EH (cell line): ENCODE results near the gene DUSP19.

Experiments
- DNase-seq: peaks from one replicate; pipeline ENCODE4 v3.0.0-alpha.2; 2015; ENCODE audit warnings: low read depth

The DUSP19 gene

DNA sequence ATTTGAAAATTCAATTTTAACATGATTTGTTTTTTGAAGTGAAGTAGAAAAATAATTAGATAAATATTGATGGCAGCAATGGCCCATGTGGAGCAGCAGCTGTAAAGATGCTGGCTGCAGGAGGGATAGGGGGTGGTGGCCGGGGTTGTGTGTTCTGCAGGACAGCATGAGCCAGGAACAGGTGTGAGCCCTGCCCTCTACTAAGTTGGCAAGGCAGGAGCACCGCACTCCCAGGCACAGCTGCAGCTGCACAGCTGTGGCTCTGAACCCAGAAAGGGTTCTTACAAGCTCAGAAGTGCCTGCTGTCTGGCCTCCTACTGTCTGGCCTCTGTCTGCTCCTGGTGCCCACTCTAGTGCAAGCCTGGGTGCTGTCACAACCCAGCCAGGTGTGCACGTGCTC is 10.0 kb upstream of the DUSP19 start:
- DNase-seq, result no peak

DNA sequence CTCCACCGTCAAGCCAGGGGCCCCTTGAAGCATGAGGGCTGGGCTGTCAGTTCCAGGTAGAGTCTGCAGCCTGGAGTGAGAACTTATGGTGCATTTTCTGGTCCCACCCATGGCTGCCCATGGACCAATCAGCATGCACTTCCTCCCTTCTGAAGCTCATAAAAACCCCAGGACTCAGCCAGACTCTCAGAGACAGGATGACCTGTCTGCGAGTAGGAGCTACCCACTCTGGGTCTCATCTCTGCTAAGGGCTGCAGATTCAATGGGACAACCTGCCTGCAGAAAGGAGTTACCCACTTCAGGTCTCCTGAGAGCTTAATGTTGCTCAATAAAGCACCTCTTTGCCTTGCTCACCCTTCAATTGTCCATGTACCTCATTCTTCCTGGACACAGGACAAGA is 9.4 kb upstream of the DUSP19 start:
- no peak for DNase-seq

DNA sequence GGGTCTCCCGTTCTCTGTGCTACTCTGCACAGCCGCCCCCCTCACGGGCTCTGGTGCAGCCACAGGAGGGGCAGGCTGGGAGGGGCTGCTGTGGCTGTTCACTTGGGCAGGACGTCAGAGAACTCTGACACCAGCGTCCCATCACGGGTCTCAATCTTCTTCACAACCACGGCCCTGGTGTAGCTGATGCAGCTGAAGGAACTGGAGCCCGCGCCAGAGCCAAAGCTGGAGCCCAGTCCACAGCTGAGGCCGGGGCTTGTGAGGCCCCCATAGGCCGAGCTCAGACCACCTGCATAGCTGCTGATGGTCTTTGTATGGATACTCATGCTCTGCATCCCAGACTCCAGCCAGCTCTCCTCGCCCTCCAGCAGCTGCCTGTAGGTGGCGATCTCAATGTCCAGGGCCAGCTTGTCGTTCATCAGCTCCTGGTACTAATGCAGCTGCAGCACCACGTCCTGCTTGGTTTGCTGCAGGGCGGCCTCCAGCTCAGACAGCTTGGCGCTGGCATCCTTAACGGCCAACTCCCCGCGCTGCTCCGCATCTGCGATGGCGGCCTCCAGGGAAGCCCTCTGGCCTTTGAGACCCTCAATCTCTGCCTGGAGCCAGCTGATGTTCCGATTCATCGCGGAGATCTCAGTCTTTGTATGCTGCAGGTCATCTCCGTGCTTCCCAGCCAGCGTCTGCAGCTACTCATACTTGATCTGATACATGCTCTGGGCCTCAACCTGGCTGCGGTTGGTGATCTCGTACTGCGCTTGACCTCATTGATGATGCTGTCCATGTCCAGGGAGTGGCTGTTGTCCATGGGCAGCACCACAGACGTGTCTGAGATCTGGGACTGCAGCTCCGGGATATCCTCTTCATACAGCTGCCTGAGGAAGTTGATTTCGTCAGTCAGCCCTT is 7.4 kb upstream of the DUSP19 start:
- DNase-seq, result peak; percentile 70

DNA sequence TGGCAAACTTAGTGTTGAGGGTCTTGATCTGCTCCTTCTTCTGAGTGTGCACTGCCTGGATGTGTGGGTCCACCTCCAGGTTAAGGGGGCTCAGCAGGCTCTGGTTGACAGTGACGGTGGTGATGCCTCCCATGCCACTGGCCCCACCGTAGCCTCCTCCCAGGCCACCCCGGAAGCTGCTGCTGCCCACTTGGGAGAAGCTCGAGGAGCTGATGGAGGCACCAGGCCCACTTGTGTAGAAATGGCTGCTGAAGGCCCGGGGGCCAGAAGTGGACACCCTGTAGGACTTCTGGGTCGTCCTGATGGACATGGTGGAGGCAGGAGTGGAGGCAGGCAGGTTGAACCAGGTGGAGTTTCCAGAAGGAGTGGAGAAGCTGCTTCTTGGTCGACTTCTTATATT is 6.4 kb upstream of the DUSP19 start:
- DNase-seq, result no peak

DNA sequence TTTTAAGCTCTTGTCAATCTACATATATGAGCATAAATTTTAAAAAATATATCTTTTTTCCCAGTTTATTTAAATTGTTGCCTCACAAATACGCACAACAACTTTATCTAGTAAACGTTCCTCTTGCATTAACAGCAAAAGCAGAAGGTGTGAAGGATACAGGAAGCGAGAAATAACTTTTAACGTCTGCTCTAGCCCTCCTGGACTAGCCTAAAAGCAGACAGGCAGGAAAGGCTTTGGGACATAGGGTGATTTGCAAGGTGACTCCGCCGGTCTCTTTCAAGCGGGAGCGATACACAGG is 434 bp upstream of the DUSP19 start:
- DNase-seq, result no peak

DNA sequence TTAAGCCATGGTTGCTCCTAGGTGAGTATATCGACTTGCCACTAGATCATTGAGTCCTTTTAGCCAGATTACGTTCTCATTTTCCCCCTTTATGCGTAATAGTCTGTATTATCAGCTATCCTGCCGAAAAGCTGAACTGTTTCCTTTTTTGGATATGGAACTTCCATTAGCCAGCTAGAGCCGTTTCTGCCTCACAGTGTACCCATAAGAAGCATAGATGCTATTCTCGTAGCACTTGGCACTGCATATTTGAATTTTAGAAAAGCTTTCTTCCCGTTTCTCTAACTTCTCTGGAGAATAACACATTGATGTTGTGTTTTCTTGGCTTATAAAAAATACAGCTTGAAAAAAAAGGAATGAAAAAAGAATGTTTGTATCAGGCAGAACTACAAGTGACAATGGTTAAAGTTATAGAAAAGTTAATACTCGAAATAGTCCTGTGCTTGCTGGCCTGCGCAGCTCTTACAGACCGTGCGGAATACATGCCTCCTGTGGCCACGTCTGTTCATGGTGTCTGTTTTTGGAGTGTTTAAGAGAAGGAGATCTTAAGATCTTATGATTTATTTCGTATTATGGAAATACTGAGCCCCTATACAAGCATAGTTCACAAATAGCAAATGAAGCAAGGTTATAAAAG is 710 bp downstream of the DUSP19 start:
- peak; percentile 51 for DNase-seq

DNA sequence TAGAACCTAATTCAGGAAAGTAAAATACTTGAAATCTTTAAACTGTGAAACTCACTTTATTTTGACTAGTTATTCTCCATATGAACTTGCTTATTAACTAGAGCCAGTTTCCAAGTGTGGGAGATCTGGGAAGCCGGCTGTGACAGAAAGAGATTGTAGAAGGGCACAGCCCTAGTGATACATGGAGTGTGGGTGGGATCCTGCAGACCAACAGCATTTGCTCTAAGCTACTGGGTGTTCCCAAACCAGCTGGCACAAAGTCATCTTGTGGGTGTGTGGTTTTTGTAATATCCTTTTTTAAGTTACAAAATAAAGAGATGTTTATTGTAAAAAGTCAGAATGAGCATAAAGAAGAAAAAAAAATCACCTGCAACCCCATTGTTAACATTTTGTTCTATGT is 3.4 kb downstream of the DUSP19 start:
- DNase-seq, result no peak

DNA sequence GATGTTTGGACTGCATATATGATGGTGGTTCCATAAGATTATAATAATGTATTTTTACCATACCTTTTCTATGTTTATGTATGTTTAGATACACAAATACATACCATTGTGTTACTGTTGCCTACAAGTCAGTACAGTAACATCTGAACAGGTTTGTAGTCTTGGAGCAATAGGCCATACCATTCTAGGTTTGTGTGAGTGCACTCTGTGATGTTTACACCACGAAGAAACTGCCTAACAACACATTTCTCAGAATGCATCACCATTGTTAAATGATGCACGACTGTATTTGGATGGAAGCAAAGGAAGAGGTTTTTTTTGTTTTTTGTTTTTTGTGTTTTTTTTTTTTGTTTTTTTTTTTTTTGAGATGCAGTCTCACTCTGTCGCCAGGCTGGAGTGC is 9.5 kb downstream of the DUSP19 start:
- DNase-seq, result no peak

DNA sequence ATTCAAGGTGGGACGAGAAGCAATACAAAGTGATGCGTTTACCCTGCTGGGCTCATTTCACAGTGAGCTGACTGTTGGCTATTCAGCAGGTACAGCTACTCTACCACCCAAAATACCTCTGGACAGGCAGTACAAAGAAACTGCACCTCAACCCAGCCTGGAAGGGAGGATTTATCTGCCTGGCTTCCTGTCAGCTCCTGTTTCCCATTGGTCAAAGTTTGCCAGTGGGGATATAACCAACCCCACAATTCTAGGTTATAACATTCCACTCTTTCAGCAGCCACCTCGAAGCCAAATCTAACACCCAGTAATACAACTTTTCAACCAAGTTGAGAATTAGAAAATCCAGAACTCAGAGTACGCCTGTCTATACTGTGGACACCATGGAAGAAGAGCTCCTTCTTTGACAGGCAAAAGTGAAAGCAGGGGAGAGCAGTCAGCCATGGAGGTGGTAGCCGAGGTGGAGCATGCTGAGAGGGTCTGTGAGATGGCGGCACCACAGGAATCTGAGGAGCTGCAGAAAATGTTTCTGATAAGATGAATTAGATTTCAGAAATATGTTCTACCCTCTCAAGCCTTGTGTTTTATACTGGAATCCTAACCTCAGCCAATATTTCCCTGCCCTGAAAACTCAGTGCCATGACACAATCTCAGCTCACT is 10.8 kb downstream of the DUSP19 start:
- no peak for DNase-seq

DNA sequence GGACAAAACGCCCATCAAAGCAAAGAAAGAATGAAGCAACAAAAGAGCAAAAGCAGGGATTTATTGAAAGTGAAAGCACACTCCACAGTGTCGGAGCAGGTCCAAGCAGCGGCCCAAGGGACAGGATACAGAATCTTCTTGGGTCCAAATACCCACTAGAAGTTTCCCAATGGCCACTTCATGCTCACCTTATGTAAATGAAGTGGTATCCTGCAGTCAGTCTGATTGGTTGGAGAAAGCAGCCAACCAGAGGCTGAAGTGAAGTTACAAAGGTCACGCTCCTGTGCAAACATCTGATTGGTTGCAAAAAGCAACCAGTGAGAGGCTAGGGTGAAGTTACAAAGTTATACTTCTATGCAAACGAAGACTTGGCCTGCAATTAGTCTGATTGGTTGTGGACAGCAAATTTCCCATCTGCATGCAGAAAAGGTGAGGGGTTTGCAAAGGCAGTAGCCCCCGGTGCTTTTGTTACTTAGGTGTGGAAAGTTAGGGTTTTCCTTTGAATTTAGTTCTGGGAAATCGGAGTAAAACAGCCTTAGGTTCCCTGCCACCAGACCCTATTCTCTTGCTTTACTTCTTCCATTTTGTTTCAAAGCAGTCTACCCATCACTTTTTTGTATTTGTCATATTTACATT is 12.9 kb downstream of the DUSP19 start:
- no peak for DNase-seq

DNA sequence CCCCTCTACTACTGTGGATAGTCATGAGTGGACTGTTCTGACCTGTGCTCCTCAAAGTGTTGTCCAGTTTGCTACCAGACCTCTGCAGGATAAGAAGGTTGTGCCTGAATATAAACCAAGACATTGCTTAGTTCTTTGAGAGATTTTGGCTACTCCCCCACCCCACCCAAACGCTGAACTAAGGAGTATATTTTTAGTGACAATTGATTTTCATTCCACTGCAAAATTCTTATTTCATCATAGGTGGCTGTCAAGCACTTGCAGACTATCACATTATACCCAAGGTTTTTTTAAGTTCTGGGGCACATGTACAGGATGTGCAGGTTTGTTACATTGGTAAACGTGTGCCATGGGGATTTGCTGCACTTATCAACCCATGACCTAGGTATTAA is 13.4 kb downstream of the DUSP19 start:
- DNase-seq, result no peak

DNA sequence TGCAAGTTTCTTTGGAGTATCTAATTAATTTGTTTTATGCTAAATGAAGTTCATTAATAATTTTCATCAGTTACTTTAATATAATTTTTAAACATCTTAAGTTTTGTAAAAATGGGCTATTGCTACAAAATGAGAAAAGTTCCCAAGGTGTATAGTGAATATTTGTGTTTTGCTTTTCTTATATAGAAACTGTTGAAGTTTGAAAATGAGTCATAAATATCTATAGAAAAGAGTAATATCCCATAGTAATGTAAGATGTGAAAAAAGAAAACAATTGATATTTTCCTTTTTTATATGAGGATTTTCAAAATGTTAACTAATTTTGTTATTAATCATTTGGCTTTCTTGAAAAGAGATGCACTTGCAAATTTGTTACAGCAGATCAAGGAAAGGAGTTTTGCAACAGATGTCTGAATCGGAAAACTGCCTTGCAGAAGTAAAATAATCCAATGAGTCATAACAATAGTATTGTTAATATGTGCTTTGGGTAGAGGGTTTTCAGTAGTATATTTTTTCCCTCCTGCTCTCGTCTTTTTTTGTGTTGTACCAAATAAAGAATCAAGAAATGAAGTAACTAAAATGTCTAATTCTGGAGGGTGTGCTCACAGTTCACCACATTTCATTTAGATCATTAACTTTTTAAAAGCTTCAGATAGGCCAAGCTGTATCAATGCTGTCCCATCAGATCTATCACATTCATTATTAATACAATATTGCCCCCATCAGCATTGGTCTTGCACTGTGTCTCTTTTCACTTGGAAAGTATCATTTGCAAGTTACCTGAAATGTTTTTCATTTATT is 15.5 kb downstream of the DUSP19 start:
- peak; percentile 62 for DNase-seq

DNA sequence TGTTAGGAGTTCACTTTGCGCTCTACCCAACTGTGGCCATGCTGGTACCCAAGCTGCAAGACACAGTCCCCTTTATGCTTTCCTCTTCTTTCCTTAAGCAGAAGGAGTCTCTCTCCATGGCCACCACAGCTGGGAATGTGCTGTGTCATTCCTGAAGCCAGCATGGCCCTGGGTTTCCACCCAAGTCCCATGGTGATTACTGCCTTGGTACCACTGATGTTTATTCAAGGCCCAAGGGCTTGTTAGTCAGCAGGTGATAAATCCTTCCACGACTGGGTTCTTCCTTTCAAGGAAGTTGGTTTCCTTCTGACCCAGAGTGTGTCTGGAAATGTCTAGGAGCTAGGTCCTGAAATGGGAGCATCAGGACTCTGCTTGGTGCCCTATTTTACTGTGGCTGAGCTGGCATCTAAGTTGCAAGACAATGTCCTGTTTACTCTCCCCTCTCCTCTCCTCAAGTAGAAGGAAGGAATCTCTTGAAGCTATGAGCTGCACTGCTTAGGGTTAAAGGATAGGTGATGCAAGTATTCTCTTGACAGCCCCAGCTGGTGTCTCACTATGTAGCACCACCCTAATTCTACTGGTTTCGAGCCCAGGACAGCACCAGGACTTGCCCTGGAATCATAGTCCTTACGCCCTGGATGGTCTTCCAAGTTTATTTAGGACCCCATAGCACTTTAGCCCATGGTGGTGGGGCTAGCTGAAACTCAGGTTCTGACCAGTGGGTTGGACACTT is 27.0 kb downstream of the DUSP19 start:
- peak; percentile 67 for DNase-seq

DNA sequence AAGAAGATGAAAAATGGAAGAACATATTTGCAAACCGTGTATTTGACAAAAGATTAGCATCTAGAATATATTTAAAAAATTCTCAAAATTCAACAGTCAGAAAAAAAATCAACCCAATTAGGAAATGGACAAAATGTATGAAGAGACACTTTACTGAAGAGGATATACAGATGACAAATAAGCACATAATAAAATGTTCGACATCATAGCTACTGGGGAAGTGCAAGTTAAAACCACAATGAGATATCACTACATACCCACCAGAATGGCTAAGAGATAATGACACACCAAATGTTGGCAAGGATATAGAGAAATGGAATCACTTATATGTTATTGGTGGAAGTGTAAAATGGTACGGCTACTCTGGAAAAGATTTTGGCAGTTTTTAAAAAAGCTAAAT is 34.0 kb downstream of the DUSP19 start:
- no peak for DNase-seq

DNA sequence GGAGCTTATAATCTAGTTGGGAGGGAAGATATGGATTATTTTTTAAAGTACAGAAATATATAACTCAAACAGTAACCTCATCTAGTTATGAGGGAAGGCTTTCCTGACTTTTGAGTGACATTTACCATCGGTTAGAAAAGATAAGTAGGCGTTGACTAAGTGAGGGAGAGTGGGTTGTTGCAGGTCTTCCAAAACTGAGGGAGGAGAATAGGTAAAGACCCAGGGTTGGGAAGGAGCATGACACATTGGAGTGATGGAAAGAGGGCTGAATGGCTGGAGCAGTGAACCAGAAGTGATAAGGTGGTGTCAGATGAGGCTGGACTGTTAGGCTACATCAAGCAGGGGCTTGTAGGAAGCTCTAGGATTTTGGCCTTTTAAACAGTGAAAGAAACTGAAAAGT is 35.1 kb downstream of the DUSP19 start:
- DNase-seq, result no peak

DNA sequence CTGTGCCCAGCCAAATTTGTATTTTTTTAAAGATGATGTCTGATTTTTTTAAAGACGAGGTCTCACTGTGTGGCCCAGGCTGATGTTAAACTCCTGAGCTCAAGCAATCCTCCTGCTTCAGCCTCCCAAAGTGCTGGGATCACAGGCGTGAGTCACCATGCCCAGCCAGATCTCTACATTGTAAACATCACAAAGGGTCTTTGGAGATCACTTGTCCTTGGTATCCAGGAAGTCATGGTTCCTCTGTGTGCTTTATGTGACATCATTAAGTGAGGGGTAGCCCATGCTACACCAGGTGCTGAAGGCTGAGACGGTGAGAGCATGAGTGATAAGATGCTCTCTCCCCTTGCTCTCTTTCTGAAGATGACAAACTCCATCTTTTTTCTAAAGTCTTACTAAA is 38.7 kb downstream of the DUSP19 start:
- no peak for DNase-seq

DNA sequence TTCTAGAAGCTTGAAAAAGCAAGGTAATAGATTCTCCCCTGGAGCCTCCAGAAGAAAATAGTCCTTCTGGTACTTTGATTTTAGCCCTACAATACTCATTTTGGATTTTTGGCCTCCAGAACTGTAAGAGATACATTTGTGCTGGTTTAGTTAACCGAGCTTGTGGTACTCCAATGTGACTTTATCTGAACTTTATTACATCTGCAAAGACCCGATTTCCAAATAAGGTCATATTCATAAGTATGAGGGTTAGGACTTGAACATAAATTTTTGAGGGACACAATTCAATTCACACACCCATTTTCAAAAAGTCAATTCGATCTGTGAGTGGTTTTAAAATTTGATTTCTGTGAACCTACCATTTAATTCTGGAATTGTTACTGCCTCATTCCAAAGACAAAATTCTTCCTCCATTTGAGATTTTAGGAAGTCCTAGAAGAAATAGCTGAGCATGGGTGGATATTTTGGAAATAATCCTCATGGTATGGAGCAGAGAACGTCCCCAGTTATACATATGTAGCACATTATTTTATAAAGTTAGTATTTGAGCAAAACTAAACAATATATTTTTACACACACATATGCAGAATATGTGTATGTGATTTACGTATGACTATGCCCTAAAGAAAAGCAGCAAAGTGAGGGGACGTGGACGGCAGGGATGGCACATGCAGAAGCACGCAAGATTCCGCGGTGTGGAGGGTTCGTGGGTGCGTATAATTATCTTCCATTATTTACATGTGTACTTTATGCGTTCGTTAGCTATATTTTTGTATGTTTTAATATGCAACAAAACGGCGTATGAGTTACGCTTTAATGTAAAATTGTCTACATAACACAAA is 44.8 kb downstream of the DUSP19 start:
- no peak for DNase-seq

DNA sequence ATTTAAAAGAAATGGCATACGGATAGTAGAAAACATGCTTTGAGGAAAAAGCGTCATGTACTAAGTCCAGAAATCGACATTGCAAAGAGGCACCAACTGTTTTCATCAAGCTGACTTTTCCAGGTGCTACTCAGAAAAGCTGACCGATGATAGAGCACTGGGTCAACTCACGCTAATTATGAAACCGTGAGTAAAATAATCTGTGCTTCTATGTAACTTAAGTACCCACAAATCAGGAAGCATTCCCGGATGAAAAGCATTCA is 45.3 kb downstream of the DUSP19 start:
- DNase-seq, result no peak

DNA sequence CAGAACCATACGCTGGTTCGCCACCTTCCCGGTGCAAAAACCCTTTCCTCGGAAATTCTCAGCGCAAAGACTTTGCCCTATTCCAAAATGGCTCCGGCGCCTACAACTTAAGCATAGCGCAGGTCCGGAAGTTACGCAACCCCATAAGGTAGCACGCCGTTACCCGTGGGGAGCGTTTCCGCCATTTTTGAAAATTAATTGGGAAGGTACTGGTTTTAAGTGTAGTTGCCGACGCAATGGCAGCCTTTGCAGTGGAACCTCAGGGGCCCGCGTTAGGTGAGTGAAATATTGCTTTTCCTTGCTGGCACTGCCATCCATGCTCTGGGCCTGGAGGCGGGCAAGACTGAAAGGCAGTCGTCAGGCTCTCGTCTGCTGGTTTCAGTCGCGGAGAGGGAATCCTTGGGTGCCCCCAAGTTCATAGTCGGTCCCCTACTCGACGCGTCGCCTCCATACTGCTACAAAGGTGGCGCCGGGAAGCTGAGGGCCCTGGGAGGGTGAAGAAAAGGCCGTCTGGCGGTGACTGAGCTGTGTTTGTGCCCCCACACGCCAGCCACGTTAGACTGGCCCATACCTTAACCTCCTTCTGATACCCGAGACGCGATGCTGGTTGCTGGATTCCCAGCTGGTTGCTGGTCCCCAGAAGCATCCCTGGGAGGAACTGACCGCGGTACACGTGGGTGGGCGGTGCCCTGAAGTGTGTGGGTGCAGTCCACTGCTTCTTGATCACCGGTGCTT is 45.8 kb downstream of the DUSP19 start, which contains the start of gene NUP35:
Gene NUP35, plus strand, starts transcription at position 222 of the 735 bp plus-strand sequence. Its CDS starts 15 bp downstream, at position 237.
- DNase-seq, result peak; percentile 89

DNA sequence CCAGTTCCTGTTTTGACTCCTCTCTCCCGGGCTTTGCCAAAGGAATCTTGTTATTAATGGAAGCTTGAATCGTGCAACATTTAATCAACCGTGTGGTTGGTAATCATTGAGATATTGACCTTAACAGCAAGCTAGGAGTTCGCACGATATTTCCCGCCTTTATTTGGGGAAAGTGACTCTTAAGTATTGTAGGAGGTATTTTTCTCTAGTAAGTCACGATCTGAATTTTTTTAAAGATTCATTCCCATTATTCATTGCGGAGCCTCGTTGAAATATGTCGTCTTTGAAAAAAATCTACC is 46.4 kb downstream of the DUSP19 start:
- DNase-seq, result no peak
